K562 (cell line): ENCODE measurements around the gene CPED1. TPM values are rescaled to one million over a fixed set of nuclear protein-coding genes. Genes with fewer than 3 reads are reported as not detected.

ENCODE experiments used
- ARNT ChIP-seq, 2 experiments: fragments of 450-650 bp; IDR thresholded peaks; 2 replicates each; pipeline ENCODE4 v1.6.1; 2016; ENCODE audit warnings: mild to moderate bottlenecking in 1 of 2
- ATF2 ChIP-seq: sonication (generic); formaldehyde crosslinking; IDR thresholded peaks from 2 replicates; pipeline ENCODE4 v1.8.1; 2022; ENCODE audit warnings: missing genetic modification reagents
- BRF1 ChIP-seq: IDR thresholded peaks from 3 replicates; pipeline ENCODE4 v1.6.1; 2011; ENCODE audit warnings: borderline replicate concordance, mild to moderate bottlenecking; ENCODE audit not compliant: insufficient read length; ENCODE audit errors: extremely low read depth
- CREB3L1 ChIP-seq: fragments of 450-650 bp; IDR thresholded peaks from 2 replicates; pipeline ENCODE4 v1.6.1; 2014; ENCODE audit warnings: low read depth, mild to moderate bottlenecking, moderate library complexity, borderline replicate concordance
- CTBP1 ChIP-seq: fragments of 450-650 bp; IDR thresholded peaks from 2 replicates; pipeline ENCODE4 v1.6.1; 2016; ENCODE audit warnings: borderline replicate concordance
- FOXK2 ChIP-seq, 2 experiments: fragments of 450-650 bp; IDR thresholded peaks in 1 of 2; conservative IDR thresholded peaks in 1 of 2; 2 replicates each; pipeline ENCODE4 v1.6.1; 2016; ENCODE audit warnings: low read depth in 2 of 2, mild to moderate bottlenecking in 1 of 2
- KDM2B ChIP-seq: fragments of 250-450 bp; sonication (Bioruptor Pico); IDR thresholded peaks from 2 replicates; pipeline ENCODE4 v1.8.0; 2021; ENCODE audit warnings: mild to moderate bottlenecking, moderate library complexity
- PBX2 ChIP-seq, 2 experiments: IDR thresholded peaks in 1 of 2; conservative IDR thresholded peaks in 1 of 2; 2 replicates each; pipeline ENCODE4 v1.6.1; 2016; ENCODE audit warnings: low read depth in 2 of 2, mild to moderate bottlenecking in 1 of 2, missing compliant biosample characterization in 1 of 2, missing genetic modification characterization in 1 of 2, moderate library complexity in 1 of 2
- POLR2H ChIP-seq: IDR thresholded peaks from 2 replicates; pipeline ENCODE4 v1.6.1; 2016; ENCODE audit warnings: missing genetic modification characterization, low read depth, mild to moderate bottlenecking, control low read depth, missing compliant biosample characterization, moderate library complexity
- PTBP1 ChIP-seq: fragments of 200-400 bp; formaldehyde crosslinking; IDR thresholded peaks from 2 replicates; pipeline ENCODE4 v1.6.1; 2017; ENCODE audit warnings: low read depth, low read length
- ZBTB26 ChIP-seq: fragments of 450-650 bp; formaldehyde crosslinking; IDR thresholded peaks from 2 replicates; pipeline ENCODE4 v1.4.0; 2022; ENCODE audit warnings: missing genetic modification characterization
- ZBTB34 ChIP-seq: fragments of 250-450 bp; sonication (Bioruptor Pico); IDR thresholded peaks from 2 replicates; pipeline ENCODE4 v1.8.0; 2021; ENCODE audit warnings: mild to moderate bottlenecking, moderate library complexity
- ZBTB49 ChIP-seq: sonication (generic); formaldehyde crosslinking; IDR thresholded peaks from 2 replicates; pipeline ENCODE4 v1.8.0; 2022; ENCODE audit warnings: missing genetic modification reagents, mild to moderate bottlenecking, borderline replicate concordance
- polyA plus RNA-seq, 8 experiments: library from polyadenylated mRNA; depleted of rRNA in 4 of 8; stranded (reverse) in 5 of 8; unstranded in 3 of 8; fragments of >200 nt; fragmentation: Nextera tagmentation in 2 of 8; fragmentation: Illumina TruSeq in 1 of 8; extraction: Ambion mirVana in 2 of 8; extraction: Trizol in 1 of 8; gene quantifications; 2 replicates each; pipeline versions ENCODE4 v1.2.1 to v1.2.3, GENCODE V29; 2011 to 2014; ENCODE audit warnings: inconsistent platforms in 1 of 8, missing spikeins in 1 of 8
- total RNA-seq, 7 experiments: library from RNA; depleted of rRNA in 6 of 7; stranded (reverse); fragments of >200 nt in 6 of 7; fragmentation: Illumina TruSeq in 2 of 7; extraction: Trizol in 2 of 7; gene quantifications; 2 replicates each; pipeline versions ENCODE4 v1.2.1 to v1.2.3, GENCODE V29; 2011 to 2021; ENCODE audit warnings: low replicate concordance in 1 of 7

Gene CPED1
- total and polyA plus RNA-seq, 9 of the 15 experiments (the other 6 are each of a cell fraction or from before 2014, with no cell fraction given) = 195 to 393 (median 290) TPM

GRCh38 chr7:121138262-121138933, 149.9 kb downstream of the CPED1 start (continued):
- TF ChIP-seq ATF2 (no peak), CREB3L1 (no peak), ZBTB26 (no peak), CTBP1 (peak; percentile 98), ZBTB49 (CRISPR knock-in tag) (no peak), PTBP1 (no peak), ZBTB34 (CRISPR knock-in tag) (no peak; the same call in 1 of the 2 replicates), POLR2H (tag) (peak; percentile 90), FOXK2 (conservative IDR thresholded peaks at IDR 0.05 in 1 of 2, IDR thresholded peaks at IDR 0.05 in 1 of 2; ENCODE audit: low read depth in 2 of 2) (no peak), KDM2B (CRISPR knock-in tag) (no peak), PBX2 (CRISPR knock-in tag; IDR thresholded peaks at IDR 0.05; ENCODE audit: low read depth) (no peak), PBX2 (tag; conservative IDR thresholded peaks at IDR 0.05; ENCODE audit: low read depth) (peak; percentile 61), BRF1 (no peak), ARNT (IDR thresholded peaks at IDR 0.05) (peak in 1 of 2 experiments; percentile 79; a peak in 1 of 4 replicates)
